ENCODE data around the gene ATP5MG.

DNA sequence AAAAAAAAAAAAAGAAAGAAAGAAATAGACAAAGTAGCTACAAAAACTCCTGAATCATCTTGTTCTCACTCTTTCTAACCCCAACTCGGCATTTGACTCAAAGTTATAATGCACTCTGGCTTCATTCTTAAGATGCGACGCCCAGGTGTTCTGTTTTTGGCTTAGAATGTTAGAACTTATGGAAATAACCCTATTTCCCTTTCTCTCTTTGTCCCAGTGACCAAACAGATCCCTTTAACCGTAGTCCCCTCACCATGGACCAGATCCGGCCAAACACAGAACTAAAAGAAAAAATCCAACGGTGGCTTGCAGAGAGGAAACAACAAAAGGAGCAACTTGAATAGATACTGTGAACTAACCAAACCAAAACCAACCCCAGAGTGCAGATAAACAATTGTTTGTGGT is 5.3 kb upstream of the ATP5MG start:
- TF ChIP-seq CTCF (IDR thresholded peaks at IDR 0.05) (no peak), POLR2A (IDR thresholded peaks at IDR 0.05) (no peak)

All from uterus (tissue), 2 donors.